Keratinocyte (primary cell): ENCODE data around the gene BNC1.

ENCODE experiments used
- EZH2 ChIP-seq: IDR thresholded peaks from one replicate; pipeline ENCODE4 v1.6.1; 2012; ENCODE audit warnings: inconsistent platforms, mild to moderate bottlenecking, low read length, moderate library complexity
- TF ChIP-seq, protein P1 (sequence below), 3 experiments: IDR thresholded peaks in 1 of 3; conservative IDR thresholded peaks in 1 of 3; optimal IDR thresholded peaks in 1 of 3; 2 replicates in 2 of 3; 3 replicates in 1 of 3; pipeline versions ENCODE3 to v1.5.1; 2011; ENCODE audit warnings: low read length in 3 of 3, mild to moderate bottlenecking in 3 of 3, moderate library complexity in 2 of 3, control low read depth in 1 of 3, inconsistent platforms in 1 of 3; ENCODE audit not compliant: insufficient read depth in 2 of 3; ENCODE audit errors: extremely low read depth in 1 of 3

GRCh38 chr15:83299462-83299861 is 15.0 kb upstream of the BNC1 start:
- TF ChIP-seq, protein P1, sequence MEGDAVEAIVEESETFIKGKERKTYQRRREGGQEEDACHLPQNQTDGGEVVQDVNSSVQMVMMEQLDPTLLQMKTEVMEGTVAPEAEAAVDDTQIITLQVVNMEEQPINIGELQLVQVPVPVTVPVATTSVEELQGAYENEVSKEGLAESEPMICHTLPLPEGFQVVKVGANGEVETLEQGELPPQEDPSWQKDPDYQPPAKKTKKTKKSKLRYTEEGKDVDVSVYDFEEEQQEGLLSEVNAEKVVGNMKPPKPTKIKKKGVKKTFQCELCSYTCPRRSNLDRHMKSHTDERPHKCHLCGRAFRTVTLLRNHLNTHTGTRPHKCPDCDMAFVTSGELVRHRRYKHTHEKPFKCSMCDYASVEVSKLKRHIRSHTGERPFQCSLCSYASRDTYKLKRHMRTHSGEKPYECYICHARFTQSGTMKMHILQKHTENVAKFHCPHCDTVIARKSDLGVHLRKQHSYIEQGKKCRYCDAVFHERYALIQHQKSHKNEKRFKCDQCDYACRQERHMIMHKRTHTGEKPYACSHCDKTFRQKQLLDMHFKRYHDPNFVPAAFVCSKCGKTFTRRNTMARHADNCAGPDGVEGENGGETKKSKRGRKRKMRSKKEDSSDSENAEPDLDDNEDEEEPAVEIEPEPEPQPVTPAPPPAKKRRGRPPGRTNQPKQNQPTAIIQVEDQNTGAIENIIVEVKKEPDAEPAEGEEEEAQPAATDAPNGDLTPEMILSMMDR (optimal IDR thresholded peaks at IDR 0.05 in 1 of 3, IDR thresholded peaks at IDR 0.05 in 1 of 3, conservative IDR thresholded peaks at IDR 0.05 in 1 of 3; ENCODE audit: extremely low read depth in 1 of 3, insufficient read depth in 2 of 3, low read length in 3 of 3): no peak
- TF ChIP-seq EZH2: no peak
